ENCODE results near the gene MT1H.

DNA sequence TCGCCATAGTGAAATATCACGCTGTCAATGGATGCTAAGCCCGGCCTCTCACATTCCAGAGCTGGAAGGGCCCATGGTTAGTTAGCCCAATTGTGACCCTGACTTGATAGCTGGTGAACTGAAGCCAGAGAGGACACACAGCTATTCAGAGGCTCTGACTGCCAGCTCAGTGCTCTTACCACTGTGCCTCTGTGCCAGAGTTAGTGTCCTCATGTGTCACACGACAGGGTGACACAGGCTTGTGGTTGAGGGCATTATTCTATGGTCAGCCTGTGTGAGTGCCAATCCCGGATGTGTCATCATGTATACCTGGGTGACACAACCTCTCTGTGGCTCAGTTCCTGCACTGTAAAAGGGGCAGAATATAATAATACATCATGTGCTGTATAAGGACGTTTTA is 10.2 kb downstream of the MT1H start:
- TF ChIP-seq, protein P1, sequence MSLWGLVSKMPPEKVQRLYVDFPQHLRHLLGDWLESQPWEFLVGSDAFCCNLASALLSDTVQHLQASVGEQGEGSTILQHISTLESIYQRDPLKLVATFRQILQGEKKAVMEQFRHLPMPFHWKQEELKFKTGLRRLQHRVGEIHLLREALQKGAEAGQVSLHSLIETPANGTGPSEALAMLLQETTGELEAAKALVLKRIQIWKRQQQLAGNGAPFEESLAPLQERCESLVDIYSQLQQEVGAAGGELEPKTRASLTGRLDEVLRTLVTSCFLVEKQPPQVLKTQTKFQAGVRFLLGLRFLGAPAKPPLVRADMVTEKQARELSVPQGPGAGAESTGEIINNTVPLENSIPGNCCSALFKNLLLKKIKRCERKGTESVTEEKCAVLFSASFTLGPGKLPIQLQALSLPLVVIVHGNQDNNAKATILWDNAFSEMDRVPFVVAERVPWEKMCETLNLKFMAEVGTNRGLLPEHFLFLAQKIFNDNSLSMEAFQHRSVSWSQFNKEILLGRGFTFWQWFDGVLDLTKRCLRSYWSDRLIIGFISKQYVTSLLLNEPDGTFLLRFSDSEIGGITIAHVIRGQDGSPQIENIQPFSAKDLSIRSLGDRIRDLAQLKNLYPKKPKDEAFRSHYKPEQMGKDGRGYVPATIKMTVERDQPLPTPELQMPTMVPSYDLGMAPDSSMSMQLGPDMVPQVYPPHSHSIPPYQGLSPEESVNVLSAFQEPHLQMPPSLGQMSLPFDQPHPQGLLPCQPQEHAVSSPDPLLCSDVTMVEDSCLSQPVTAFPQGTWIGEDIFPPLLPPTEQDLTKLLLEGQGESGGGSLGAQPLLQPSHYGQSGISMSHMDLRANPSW (CRISPR knock-in tag; IDR thresholded peaks at IDR 0.05), result no peak
- TF ChIP-seq ZBTB8A (IDR thresholded peaks at IDR 0.05; ENCODE audit: partially characterized antibody) (no peak), CREM (IDR thresholded peaks at IDR 0.05; ENCODE audit: low read depth) (no peak), YY1 (IDR thresholded peaks at IDR 0.05; ENCODE audit: borderline replicate concordance in 1 of 3, control insufficient read depth in 1 of 3, extremely low read depth in 1 of 3, insufficient read depth in 3 of 3, insufficient read length in 1 of 3, insufficient replicate concordance in 2 of 3, low read depth in 1 of 3, low read length in 2 of 3) (no peak), JUND (IDR thresholded peaks at IDR 0.05; ENCODE audit: borderline replicate concordance, low read depth, low read length) (no peak), JUND (tag; IDR thresholded peaks at IDR 0.05; ENCODE audit: borderline replicate concordance, low read depth, low read length) (no peak), MTA1 (IDR thresholded peaks at IDR 0.05; ENCODE audit: borderline replicate concordance) (no peak)

Data from K562 (cell line).